HepG2 (cell line): ENCODE results near the gene ZNF804A. TPM values are rescaled to one million over a fixed set of nuclear protein-coding genes. Genes with fewer than 3 reads are reported as not detected.

Source experiments
- ATAC-seq: fragments of 200-7000 bp; cut with Tn5 transposase; 3 replicates; pipeline ENCODE4 v1.9.1; 2020; ENCODE audit warnings: mild to moderate bottlenecking, moderate library complexity
- BruUV-seq: library from RNA; stranded (reverse); fragments of 400-500 nt; replicated peaks from 2 replicates; lab custom pipeline; 2021; lab: Mats Ljungman, UMichigan
- CTCF ChIA-PET: fragments of 300-600 bp; formaldehyde crosslinking; extraction: SDS; loops from one replicate; lab custom pipeline; 2021; ENCODE audit warnings: low total read pairs, inconsistent platforms, low intra/inter-chr PET ratio; lab: Yijun Ruan, JAX
- POLR2A ChIA-PET: fragments of 350-600 bp; sonication (Branson Sonifier 250); formaldehyde crosslinking; loops from one replicate; lab custom pipeline; 2020; ENCODE audit warnings: antibody characterized with exemption, inconsistent platforms; lab: Yijun Ruan, JAX
- DNase-seq: peaks from one replicate; pipeline ENCODE4 v3.0.0-alpha.2; 2015; ENCODE audit warnings: low spot score
- FAIRE-seq: peaks from 3 replicates; lab custom pipeline; 2011; peaks lifted over from hg19 to GRCh38; lab: Jason Lieb, UNC
- H2AFZ ChIP-seq: one replicate; pipeline ENCODE4 v1.6.1; 2011; ENCODE audit warnings: low read length, inconsistent platforms
- H3K27ac ChIP-seq: fragments of 300-600 bp; 3 replicates; pipeline ENCODE4 v1.8.0; 2011; ENCODE audit warnings: mixed run types, mild to moderate bottlenecking, mixed read lengths, low read length, inconsistent platforms; ENCODE audit not compliant: insufficient read depth; ENCODE audit errors: extremely low read length
- H3K27me3 ChIP-seq, 2 experiments: fragments of 200-600 bp in 1 of 2; 2 replicates in 1 of 2; 3 replicates in 1 of 2; pipeline versions ENCODE4 v1.6.0 to v1.8.0; 2011; ENCODE audit warnings: low read length in 2 of 2, mild to moderate bottlenecking in 2 of 2, moderate library complexity in 2 of 2, inconsistent platforms in 1 of 2; ENCODE audit not compliant: insufficient read depth in 2 of 2, control insufficient read depth in 1 of 2
- H3K36me3 ChIP-seq, 2 experiments: fragments of 200-600 bp in 1 of 2; replicated peaks in 1 of 2; 2 replicates in 1 of 2; 3 replicates in 1 of 2; pipeline versions ENCODE4 v1.5.1 to v1.8.0; 2011; ENCODE audit warnings: low read length in 2 of 2, inconsistent platforms in 1 of 2; ENCODE audit not compliant: insufficient read depth in 2 of 2, control insufficient read depth in 1 of 2
- H3K4me1 ChIP-seq: 2 replicates; pipeline ENCODE4 v1.5.1; 2012; ENCODE audit warnings: low read length, inconsistent platforms; ENCODE audit not compliant: insufficient read depth
- H3K4me2 ChIP-seq: 2 replicates; pipeline ENCODE4 v1.6.0; 2011; ENCODE audit warnings: low read depth, low read length, inconsistent platforms
- H3K4me3 ChIP-seq, 3 experiments: fragments of 200-600 bp in 1 of 3; sonication (generic), shearing (Covaris generic) in 1 of 3; replicated peaks in 1 of 3; 2 replicates each; pipeline ENCODE4 v1.5.1; 2011 to 2016; ENCODE audit warnings: low read length in 3 of 3, inconsistent platforms in 2 of 3, low read depth in 2 of 3, mild to moderate bottlenecking in 2 of 3, control low read depth in 1 of 3, mixed read lengths in 1 of 3; ENCODE audit not compliant: insufficient read depth in 1 of 3
- H3K79me2 ChIP-seq: one replicate; pipeline ENCODE4 v1.6.1; 2011; ENCODE audit warnings: low read length, inconsistent platforms; ENCODE audit not compliant: insufficient read depth
- H3K9ac ChIP-seq: 2 replicates; pipeline ENCODE4 v1.6.0; 2011; ENCODE audit warnings: mild to moderate bottlenecking, low read depth, low read length, inconsistent platforms; ENCODE audit not compliant: insufficient read depth
- H3K9me3 ChIP-seq: 2 replicates; pipeline ENCODE4 v1.5.1; 2012; ENCODE audit warnings: mild to moderate bottlenecking, low read length
- H4K20me1 ChIP-seq: 2 replicates; pipeline ENCODE4 v1.6.0; 2011; ENCODE audit warnings: inconsistent platforms, mild to moderate bottlenecking, low read length, moderate library complexity; ENCODE audit not compliant: insufficient read depth
- ELF3 ChIP-seq: IDR thresholded peaks from 2 replicates; pipeline ENCODE4 v1.6.1; 2016; ENCODE audit warnings: missing genetic modification reagents, missing compliant biosample characterization
- TBX3 ChIP-seq: fragments of 450-650 bp; IDR thresholded peaks from 2 replicates; pipeline ENCODE4 v1.6.1; 2017; ENCODE audit warnings: antibody characterized with exemption, mild to moderate bottlenecking, inconsistent platforms, borderline replicate concordance
- THYN1 ChIP-seq: sonication (generic); formaldehyde crosslinking; IDR thresholded peaks from 2 replicates; pipeline ENCODE4 v1.8.1; 2023; ENCODE audit warnings: low read depth, mild to moderate bottlenecking, moderate library complexity, missing genetic modification reagents, borderline replicate concordance
- U2AF1 ChIP-seq: fragments of 200-400 bp; formaldehyde crosslinking; optimal IDR thresholded peaks from 2 replicates; pipeline ENCODE3; 2017; ENCODE audit warnings: mild to moderate bottlenecking, low read depth, low read length
- ZFX ChIP-seq: sonication (generic); formaldehyde crosslinking; IDR thresholded peaks from 2 replicates; pipeline ENCODE4 v1.4.0; 2020; ENCODE audit warnings: mild to moderate bottlenecking, low read depth, missing genetic modification reagents, moderate library complexity
- ZNF260 ChIP-seq: sonication (generic); formaldehyde crosslinking; IDR thresholded peaks from 2 replicates; pipeline ENCODE4 v1.4.0; 2020; ENCODE audit warnings: missing genetic modification reagents, low read depth, mild to moderate bottlenecking, borderline replicate concordance
- ZNF354B ChIP-seq: sonication (generic); formaldehyde crosslinking; IDR thresholded peaks from 2 replicates; pipeline ENCODE4 v1.8.0; 2022; ENCODE audit warnings: mild to moderate bottlenecking, missing genetic modification reagents
- ZNF451 ChIP-seq: sonication (generic); formaldehyde crosslinking; IDR thresholded peaks from 2 replicates; pipeline ENCODE4 v1.5.0; 2020; ENCODE audit warnings: mild to moderate bottlenecking, missing genetic modification reagents
- ZNF552 ChIP-seq: sonication (generic); formaldehyde crosslinking; IDR thresholded peaks from 2 replicates; pipeline ENCODE4 v1.9.0; 2022; ENCODE audit warnings: missing genetic modification reagents, mild to moderate bottlenecking, borderline replicate concordance
- ZNF619 ChIP-seq: sonication (generic); formaldehyde crosslinking; IDR thresholded peaks from 2 replicates; pipeline ENCODE4 v1.4.0; 2020; ENCODE audit warnings: mild to moderate bottlenecking, missing genetic modification reagents
- ZNF841 ChIP-seq: sonication (generic); formaldehyde crosslinking; IDR thresholded peaks from 2 replicates; pipeline ENCODE4 v1.8.1; 2023; ENCODE audit warnings: missing genetic modification reagents, borderline replicate concordance
- ZNF879 ChIP-seq: sonication (generic); formaldehyde crosslinking; IDR thresholded peaks from 2 replicates; pipeline ENCODE4 v1.8.1; 2023; ENCODE audit warnings: missing genetic modification reagents
- WGBS: methylation state at CpG from one replicate; pipeline ENCODE4 v1.1.6; 2017; ENCODE audit warnings: low lambda C conversion rate; 5-methylcytosine and 5-hydroxymethylcytosine counted together
- in situ Hi-C: cut with HindIII; loops from 2 replicates; pipeline ENCODE4 v1.10.0; 2017; ENCODE audit warnings: low pct_unique_long_range_greater_than_20kb; ENCODE audit not compliant: extremely low pct_ligation_motif_present
- intact Hi-C: fragments of 100-400 bp; cut with micrococcal nuclease; formaldehyde crosslinking; loops from one replicate; pipeline ENCODE4 v1.10.0; 2022; ENCODE audit not compliant: unreplicated experiment
- polyA plus RNA-seq, 8 experiments: library from polyadenylated mRNA; depleted of rRNA in 3 of 8; stranded (reverse) in 7 of 8; unstranded in 1 of 8; fragments of >200 nt; fragmentation: Illumina TruSeq in 4 of 8; extraction: Trizol in 4 of 8; gene quantifications; 2 replicates each; pipeline versions ENCODE4 v1.2.1 to v1.2.3, GENCODE V29; 2011 to 2016; ENCODE audit warnings: low read depth in 4 of 8, missing spikeins in 1 of 8, mixed read lengths in 1 of 8; ENCODE audit not compliant: insufficient read depth in 1 of 8
- total RNA-seq, 5 experiments: library from RNA; depleted of rRNA; stranded (reverse); fragments of >200 nt; fragmentation: Illumina TruSeq; extraction: Trizol; gene quantifications; 2 replicates each; pipeline ENCODE4 v1.2.3, GENCODE V29; 2016; ENCODE audit warnings: low read depth in 1 of 5
- TF ChIP-seq, protein P1 (sequence below): sonication (generic); formaldehyde crosslinking; IDR thresholded peaks from 2 replicates; pipeline ENCODE4 v1.8.1; 2023; ENCODE audit warnings: missing genetic modification reagents, inconsistent platforms, borderline replicate concordance
- TF ChIP-seq, protein P2 (sequence below): sonication (generic); formaldehyde crosslinking; IDR thresholded peaks from 2 replicates; pipeline ENCODE4 v1.8.0; 2022; ENCODE audit warnings: mild to moderate bottlenecking, missing genetic modification reagents, moderate library complexity
- TF ChIP-seq, protein P3 (sequence below): sonication (generic); formaldehyde crosslinking; IDR thresholded peaks from 2 replicates; pipeline ENCODE4 v1.5.0; 2020; ENCODE audit warnings: missing genetic modification reagents

The ZNF804A gene
- total and polyA plus RNA-seq, 2 of the 13 experiments (the other 11 are each of a cell fraction or from before 2014, with no cell fraction given): 0.07 to 0.09 TPM

DNA sequence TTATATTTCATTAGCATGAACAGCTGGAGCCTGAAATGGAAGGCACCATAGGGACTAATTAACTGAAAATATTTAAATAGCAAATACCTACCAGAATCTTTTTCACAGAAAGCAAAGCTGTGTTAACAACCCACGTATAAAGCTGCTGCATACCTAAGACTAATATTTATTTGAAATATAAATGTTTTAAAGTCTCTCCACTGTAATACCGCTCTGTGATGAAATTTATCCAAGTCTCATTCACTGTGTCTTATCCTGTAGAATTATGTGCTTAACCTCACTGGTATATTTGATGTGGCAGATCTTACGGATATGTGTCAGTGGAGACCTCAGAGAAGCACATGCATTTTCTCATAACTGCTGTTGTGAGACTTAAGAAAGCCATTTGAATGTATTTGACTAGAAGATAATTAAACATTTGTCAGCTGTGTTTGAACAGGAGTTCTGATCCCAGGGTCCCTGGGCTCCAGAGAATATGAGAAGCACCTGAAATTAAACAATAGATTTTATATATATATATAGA, 373.3 kb downstream of the ZNF804A start:
- no peak overlapping the region for H2AFZ ChIP-seq
- no TSS peak for BruUV-seq
- H3K9me3 ChIP-seq: peaks cover 26% of the 10 kb centered on the region; the same call in 1 of the 2 replicates
- no peak for DNase-seq
- intact Hi-C loops: no loop called here
- no peak overlapping the region for H3K4me2 ChIP-seq
- in situ Hi-C loops: no loop called here
- TF ChIP-seq ZNF260 (CRISPR knock-in tag): no peak
- TF ChIP-seq THYN1 (CRISPR knock-in tag): no peak
- no peak for TF ChIP-seq ZNF879 (CRISPR knock-in tag)
- no peak for TF ChIP-seq ZNF619 (CRISPR knock-in tag)
- TF ChIP-seq U2AF1: no peak
- TF ChIP-seq, protein P1, sequence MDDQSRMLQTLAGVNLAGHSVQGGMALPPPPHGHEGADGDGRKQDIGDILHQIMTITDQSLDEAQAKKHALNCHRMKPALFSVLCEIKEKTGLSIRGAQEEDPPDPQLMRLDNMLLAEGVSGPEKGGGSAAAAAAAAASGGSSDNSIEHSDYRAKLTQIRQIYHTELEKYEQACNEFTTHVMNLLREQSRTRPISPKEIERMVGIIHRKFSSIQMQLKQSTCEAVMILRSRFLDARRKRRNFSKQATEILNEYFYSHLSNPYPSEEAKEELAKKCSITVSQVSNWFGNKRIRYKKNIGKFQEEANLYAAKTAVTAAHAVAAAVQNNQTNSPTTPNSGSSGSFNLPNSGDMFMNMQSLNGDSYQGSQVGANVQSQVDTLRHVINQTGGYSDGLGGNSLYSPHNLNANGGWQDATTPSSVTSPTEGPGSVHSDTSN (CRISPR knock-in tag): no peak
- TF ChIP-seq ZFX (CRISPR knock-in tag): no peak
- TF ChIP-seq, protein P2, sequence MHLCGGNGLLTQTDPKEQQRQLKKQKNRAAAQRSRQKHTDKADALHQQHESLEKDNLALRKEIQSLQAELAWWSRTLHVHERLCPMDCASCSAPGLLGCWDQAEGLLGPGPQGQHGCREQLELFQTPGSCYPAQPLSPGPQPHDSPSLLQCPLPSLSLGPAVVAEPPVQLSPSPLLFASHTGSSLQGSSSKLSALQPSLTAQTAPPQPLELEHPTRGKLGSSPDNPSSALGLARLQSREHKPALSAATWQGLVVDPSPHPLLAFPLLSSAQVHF: no peak
- TF ChIP-seq ZNF451 (CRISPR knock-in tag): no peak
- TF ChIP-seq ELF3 (CRISPR knock-in tag): no peak
- TF ChIP-seq ZNF552 (CRISPR knock-in tag): no peak
- TF ChIP-seq ZNF841: no peak
- TF ChIP-seq, protein P3, sequence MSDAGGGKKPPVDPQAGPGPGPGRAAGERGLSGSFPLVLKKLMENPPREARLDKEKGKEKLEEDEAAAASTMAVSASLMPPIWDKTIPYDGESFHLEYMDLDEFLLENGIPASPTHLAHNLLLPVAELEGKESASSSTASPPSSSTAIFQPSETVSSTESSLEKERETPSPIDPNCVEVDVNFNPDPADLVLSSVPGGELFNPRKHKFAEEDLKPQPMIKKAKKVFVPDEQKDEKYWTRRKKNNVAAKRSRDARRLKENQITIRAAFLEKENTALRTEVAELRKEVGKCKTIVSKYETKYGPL (CRISPR knock-in tag): no peak
- no peak for TF ChIP-seq TBX3
- TF ChIP-seq ZNF354B: no peak
- CTCF ChIA-PET: no interaction called here
- H3K27ac ChIP-seq: no peak overlapping the region
- no peaks in the 10 kb centered on the region for H3K4me1 ChIP-seq
- WGBS: 10% methylated on average over 3 of the region's 3 CpGs
- no peaks in the 10 kb centered on the region for H3K27me3 ChIP-seq
- H3K9ac ChIP-seq: no peak overlapping the region
- no peak overlapping the region for H3K4me3 ChIP-seq
- no peaks in the 10 kb centered on the region for H4K20me1 ChIP-seq
- no peaks in the 10 kb centered on the region for H3K79me2 ChIP-seq
- ATAC-seq: no peak
- POLR2A ChIA-PET: no interaction called here
- no peak for FAIRE-seq
- H3K36me3 ChIP-seq: no peaks in the 10 kb centered on the region
